Gastroesophageal sphincter (tissue), 3 donors: ENCODE results near the gene MAOB.

ENCODE experiments used
- EP300 ChIP-seq: sonication (generic); formaldehyde crosslinking; IDR thresholded peaks from one replicate; pipeline ENCODE4 v1.6.1; 2017; ENCODE audit warnings: antibody characterized with exemption, mild to moderate bottlenecking
- POLR2AphosphoS5 ChIP-seq: sonication (generic); formaldehyde crosslinking; IDR thresholded peaks from one replicate; pipeline ENCODE4 v1.6.1; 2017; ENCODE audit warnings: antibody characterized with exemption
- TF ChIP-seq, protein P1 (sequence below), 4 experiments: fragments of 200-600 bp in 2 of 4; fragments of 450-650 bp in 2 of 4; sonication (generic) in 1 of 4; IDR thresholded peaks; one replicate each; pipeline ENCODE4 v1.5.1; 2017 to 2019; ENCODE audit warnings: antibody characterized with exemption in 4 of 4, mild to moderate bottlenecking in 2 of 4, moderate library complexity in 2 of 4

DNA sequence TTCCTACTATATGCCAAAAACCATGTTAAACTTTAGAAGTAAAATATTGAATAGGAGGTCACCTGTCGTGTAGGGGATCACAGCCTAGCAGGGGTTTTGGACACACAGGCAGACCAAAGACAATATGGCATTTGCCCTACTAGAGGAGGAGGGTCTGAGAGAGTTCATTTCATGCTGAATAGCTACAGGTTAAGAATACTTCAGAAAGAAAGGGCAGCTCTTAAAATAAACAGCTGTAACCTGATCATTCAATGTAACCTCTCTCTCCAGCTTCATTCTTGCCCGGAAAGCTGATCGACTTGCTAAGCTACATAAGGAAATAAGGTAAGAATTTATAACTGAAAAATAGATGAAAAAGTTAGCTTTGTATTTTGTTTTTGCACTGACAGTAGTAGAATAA lies 146.3 kb downstream of the MAOB start:
- TF ChIP-seq POLR2AphosphoS5 (no peak), EP300 (no peak)
- TF ChIP-seq, protein P1, sequence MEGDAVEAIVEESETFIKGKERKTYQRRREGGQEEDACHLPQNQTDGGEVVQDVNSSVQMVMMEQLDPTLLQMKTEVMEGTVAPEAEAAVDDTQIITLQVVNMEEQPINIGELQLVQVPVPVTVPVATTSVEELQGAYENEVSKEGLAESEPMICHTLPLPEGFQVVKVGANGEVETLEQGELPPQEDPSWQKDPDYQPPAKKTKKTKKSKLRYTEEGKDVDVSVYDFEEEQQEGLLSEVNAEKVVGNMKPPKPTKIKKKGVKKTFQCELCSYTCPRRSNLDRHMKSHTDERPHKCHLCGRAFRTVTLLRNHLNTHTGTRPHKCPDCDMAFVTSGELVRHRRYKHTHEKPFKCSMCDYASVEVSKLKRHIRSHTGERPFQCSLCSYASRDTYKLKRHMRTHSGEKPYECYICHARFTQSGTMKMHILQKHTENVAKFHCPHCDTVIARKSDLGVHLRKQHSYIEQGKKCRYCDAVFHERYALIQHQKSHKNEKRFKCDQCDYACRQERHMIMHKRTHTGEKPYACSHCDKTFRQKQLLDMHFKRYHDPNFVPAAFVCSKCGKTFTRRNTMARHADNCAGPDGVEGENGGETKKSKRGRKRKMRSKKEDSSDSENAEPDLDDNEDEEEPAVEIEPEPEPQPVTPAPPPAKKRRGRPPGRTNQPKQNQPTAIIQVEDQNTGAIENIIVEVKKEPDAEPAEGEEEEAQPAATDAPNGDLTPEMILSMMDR (IDR thresholded peaks at IDR 0.05): no peak
